Stimulated activated naive B cell treated with anti-CD40 and anti-IgM and Interleukin-4, amounts not matched to agents 10 μg/mL and 1 μg/mL and 100 μg/mL, for 72 hours (primary cell): Measurements from ENCODE around the gene SLC51B.
A peak's percentile ranks its signal among the peaks of the same experiment; 100 is the strongest.

ENCODE experiments used
- ATAC-seq, 2 donors: fragments of 150-1000 bp; cut with Tn5 transposase; replicated peaks; 2 replicates each; pipeline ENCODE4 v1.10.0; 2021; ENCODE audit warnings: moderate library complexity in 1 of 2
- DNase-seq: peaks from one replicate; pipeline ENCODE4 v3.0.0; 2021
- H3K27ac Mint-ChIP-seq: one replicate; pipeline ENCODE4 v1.8.0; 2022; ENCODE audit warnings: mild to moderate bottlenecking, mixed read lengths
- H3K27me3 Mint-ChIP-seq, 2 donors: one replicate each; pipeline ENCODE4 v1.8.0; 2022; ENCODE audit warnings: mixed read lengths in 2 of 2
- H3K36me3 Mint-ChIP-seq, 2 donors: one replicate each; pipeline ENCODE4 v1.8.0; 2022; ENCODE audit warnings: mixed read lengths in 2 of 2, mild to moderate bottlenecking in 1 of 2
- H3K4me1 Mint-ChIP-seq, 2 donors: one replicate each; pipeline ENCODE4 v1.8.0; 2022; ENCODE audit warnings: mixed read lengths in 2 of 2, mild to moderate bottlenecking in 1 of 2
- H3K4me3 Mint-ChIP-seq, 2 donors: one replicate each; pipeline ENCODE4 v1.8.0; 2022; ENCODE audit warnings: mild to moderate bottlenecking in 2 of 2, mixed read lengths in 2 of 2, moderate library complexity in 1 of 2
- H3K9me3 Mint-ChIP-seq, 2 donors: one replicate each; pipeline ENCODE4 v1.8.0; 2022; ENCODE audit warnings: mixed read lengths in 2 of 2, mild to moderate bottlenecking in 1 of 2

Gene SLC51B

DNA sequence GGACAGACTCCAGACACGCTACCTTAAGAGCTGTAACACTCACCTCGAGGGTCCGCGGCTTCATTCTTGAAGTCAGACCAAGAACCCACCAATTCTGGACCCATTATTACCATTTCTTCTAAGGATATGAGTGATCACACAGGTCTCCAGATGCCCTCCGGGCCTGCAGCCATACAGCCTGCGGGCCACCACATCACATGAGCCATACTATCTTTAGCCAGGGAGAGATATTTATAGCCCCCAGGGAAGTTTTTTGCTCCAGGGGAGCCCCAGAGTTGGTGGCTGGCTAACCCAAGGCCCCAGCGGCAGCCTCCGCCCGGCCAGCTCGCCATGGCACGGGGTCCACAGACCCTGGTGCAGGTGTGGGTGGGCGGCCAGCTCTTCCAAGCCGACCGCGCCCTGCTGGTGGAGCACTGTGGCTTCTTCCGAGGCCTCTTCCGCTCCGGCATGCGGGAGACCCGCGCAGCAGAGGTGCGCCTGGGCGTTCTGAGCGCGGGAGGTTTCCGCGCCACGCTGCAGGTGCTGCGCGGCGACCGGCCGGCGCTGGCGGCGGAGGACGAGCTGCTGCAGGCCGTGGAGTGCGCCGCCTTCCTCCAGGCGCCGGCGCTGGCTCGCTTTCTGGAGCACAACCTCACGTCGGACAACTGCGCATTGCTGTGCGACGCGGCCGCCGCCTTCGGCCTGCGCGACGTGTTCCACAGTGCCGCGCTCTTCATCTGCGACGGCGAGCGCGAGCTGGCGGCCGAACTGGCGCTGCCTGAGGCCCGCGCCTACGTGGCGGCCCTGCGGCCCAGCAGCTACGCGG, 31.5 kb downstream of the SLC51B start, which contains the start of gene KBTBD13:
TSS of gene KBTBD13 (plus strand) at position 261 of the 805 bp plus-strand sequence. CDS start at position 331, 70 bp downstream.
- Mint-ChIP-seq H3K27ac (no peak within 1 kb of the TSS), H3K4me3 (peak within 1 kb of the TSS in 1 of 2 donors; percentile 30), H3K4me1 (peaks cover 7 to 15% of the 10 kb centered on the region in 2 donors), H3K36me3 (peaks cover 4 to 5% of the 10 kb centered on the region in 2 donors), H3K9me3 (peaks cover 0 to 3% of the 10 kb centered on the region in 2 donors), H3K27me3 (peaks cover 28 to 35% of the 10 kb centered on the region in 2 donors)
- no peak for ATAC-seq
- no peak for DNase-seq

DNA sequence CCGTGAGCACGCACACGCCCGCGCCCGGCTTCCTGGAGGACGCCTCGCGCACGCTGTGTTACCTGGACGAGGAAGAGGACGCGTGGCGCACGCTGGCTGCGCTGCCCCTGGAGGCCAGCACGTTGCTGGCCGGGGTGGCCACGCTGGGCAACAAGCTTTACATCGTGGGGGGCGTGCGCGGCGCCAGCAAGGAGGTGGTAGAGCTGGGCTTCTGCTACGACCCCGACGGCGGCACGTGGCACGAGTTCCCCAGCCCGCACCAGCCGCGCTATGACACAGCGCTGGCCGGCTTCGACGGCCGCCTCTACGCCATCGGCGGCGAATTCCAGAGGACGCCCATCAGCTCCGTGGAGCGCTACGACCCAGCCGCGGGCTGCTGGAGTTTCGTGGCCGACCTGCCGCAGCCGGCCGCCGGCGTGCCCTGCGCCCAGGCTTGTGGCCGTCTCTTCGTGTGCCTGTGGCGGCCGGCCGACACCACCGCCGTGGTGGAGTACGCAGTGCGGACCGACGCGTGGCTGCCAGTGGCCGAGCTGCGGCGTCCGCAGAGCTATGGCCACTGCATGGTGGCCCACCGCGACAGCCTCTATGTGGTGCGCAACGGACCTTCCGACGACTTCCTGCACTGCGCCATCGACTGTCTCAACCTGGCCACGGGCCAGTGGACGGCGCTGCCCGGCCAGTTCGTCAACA, 32.2 kb downstream of the SLC51B start:
- Mint-ChIP-seq H3K27me3 (peaks cover 32 to 39% of the 10 kb centered on the region in 2 donors), H3K4me1 (peaks cover 7 to 15% of the 10 kb centered on the region in 2 donors), H3K36me3 (peaks cover 4 to 5% of the 10 kb centered on the region in 2 donors), H3K4me3 (peak overlapping the region in 1 of 2 donors; percentile 73), H3K27ac (no peak overlapping the region), H3K9me3 (peaks cover 0 to 3% of the 10 kb centered on the region in 2 donors)
- ATAC-seq (no peak), DNase-seq (no peak)

- Mint-ChIP-seq H3K4me1 (peaks cover 8 to 15% of the 10 kb centered on the region in 2 donors), H3K27me3 (peaks cover 37 to 44% of the 10 kb centered on the region in 2 donors), H3K4me3 (peak overlapping the region in 1 of 2 donors; percentile 73), H3K36me3 (peaks cover 4 to 5% of the 10 kb centered on the region in 2 donors), H3K27ac (no peak overlapping the region), H3K9me3 (peaks cover 0 to 3% of the 10 kb centered on the region in 2 donors)
- DNase-seq (peak; percentile 11), ATAC-seq (peak; percentile 84 to 86)
Measured at GRCh38 chr15:65077981-65078352, 32.8 kb downstream of the SLC51B start.

DNA sequence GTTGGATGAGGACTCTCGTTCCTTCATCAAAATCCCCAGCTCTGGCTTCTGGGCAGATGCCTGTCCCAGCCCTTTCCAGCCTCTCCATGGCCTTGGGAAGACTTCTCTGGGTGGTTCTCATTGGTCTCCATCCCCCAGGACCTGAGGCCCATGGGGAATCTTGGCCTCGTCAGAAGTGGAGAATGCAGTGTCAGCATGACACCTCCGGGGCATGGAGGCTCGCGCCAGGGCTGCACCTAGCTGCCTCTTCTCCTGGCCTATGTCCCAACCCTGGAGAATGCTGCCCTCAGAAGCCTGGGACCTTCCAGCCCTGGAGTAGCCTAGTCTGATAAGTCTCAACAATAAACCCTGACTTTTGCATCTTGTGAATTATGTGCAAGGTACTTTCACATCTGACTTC, 34.4 kb downstream of the SLC51B start:
- Mint-ChIP-seq H3K4me1 (peaks cover 8 to 15% of the 10 kb centered on the region in 2 donors), H3K27ac (no peak overlapping the region), H3K36me3 (peaks cover 4 to 5% of the 10 kb centered on the region in 2 donors), H3K9me3 (peaks cover 0 to 3% of the 10 kb centered on the region in 2 donors), H3K27me3 (peaks cover 51 to 55% of the 10 kb centered on the region in 2 donors), H3K4me3 (no peak overlapping the region)
- no peak for DNase-seq
- no peak for ATAC-seq

DNA sequence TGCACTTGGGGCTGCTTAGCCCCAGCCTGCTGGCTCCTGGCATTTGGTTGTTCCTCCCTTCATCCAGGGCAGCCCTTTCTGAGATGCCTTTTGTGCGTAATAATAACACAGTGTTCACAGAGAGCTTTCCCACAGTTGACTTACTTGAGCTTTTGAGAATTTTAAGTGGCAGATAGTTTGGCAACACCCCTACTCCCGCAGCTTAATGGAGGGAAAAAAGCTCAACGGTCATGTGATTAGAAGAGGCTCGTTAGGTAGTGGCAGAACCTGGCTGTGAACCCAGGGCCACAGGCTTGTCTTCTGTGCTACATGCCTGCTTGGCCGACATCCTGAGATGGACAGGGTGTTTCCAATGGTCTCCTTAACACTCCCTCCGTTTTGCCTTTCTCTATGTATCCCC, 36.1 kb downstream of the SLC51B start:
- peaks cover 8 to 12% of the 10 kb centered on the region in 2 donors for H3K4me1 Mint-ChIP-seq
- H3K9me3 Mint-ChIP-seq: peaks cover 0 to 3% of the 10 kb centered on the region in 2 donors
- H3K4me3 Mint-ChIP-seq: no peak overlapping the region
- DNase-seq (no peak), ATAC-seq (no peak)
- peaks cover 55 to 58% of the 10 kb centered on the region in 2 donors for H3K27me3 Mint-ChIP-seq
- H3K36me3 Mint-ChIP-seq: peaks cover 4% of the 10 kb centered on the region in 2 donors
- H3K27ac Mint-ChIP-seq: no peak overlapping the region

DNA sequence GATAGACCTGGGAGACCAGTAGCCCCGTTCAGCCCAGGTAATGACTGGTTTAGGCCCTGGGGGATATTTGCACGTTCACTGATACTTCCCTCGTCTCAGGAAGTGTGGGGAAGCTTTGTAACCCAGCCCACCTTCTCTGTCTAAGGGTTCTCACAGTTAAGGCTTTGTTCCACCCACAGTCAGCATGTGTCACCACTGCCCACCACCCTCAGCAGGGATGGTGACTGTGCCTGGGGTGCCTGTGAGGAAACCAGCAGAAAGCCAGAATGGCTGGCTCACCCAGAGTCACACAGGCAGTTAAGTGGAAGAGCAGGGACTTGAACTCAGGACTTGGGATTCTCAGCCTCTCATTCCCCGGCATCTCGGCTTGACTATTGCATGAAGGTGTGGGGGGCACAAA, 36.6 kb downstream of the SLC51B start:
- Mint-ChIP-seq H3K27ac (no peak overlapping the region), H3K27me3 (peaks cover 51 to 53% of the 10 kb centered on the region in 2 donors), H3K36me3 (peaks cover 1 to 4% of the 10 kb centered on the region in 2 donors), H3K4me1 (peaks cover 9 to 10% of the 10 kb centered on the region in 2 donors), H3K9me3 (peaks cover 0 to 3% of the 10 kb centered on the region in 2 donors), H3K4me3 (no peak overlapping the region)
- no peak for DNase-seq
- no peak for ATAC-seq

DNA sequence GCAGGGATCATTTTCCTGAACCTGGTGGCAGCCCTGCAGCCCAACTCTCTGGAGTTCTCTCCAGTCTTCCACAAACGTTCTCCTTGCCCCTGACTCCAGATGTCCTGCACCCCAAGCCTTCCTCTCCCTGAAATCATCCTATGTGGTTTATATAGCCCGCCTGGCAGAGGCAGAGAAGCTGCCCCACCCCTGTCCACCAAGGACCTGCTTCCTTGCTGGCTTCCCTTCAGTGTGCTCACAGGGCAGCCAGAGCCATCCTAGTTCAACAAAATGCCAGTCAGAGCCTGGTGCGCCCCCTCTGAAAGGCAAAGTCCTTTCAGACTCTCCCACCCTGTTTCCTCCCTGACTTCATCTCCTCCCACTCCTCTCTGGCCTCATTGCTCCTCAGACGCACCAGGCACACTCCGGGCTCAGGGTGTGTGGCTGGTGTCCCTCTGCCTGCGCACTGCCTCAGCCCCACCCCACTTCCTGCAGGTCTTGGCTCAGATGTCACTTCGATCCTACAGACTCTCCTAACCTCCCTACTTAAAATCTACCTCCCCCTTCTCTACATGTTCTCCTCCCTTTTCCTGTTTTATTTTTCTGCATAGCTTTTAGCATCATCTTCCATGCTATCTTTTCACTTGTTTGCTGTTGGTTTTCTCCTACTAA, 37.2 kb downstream of the SLC51B start:
- H3K36me3 Mint-ChIP-seq: peaks cover 1 to 4% of the 10 kb centered on the region in 2 donors
- no peak overlapping the region for H3K27ac Mint-ChIP-seq
- peaks cover 10% of the 10 kb centered on the region in 2 donors for H3K4me1 Mint-ChIP-seq
- ATAC-seq (no peak), DNase-seq (no peak)
- peaks cover 0 to 3% of the 10 kb centered on the region in 2 donors for H3K9me3 Mint-ChIP-seq
- H3K4me3 Mint-ChIP-seq: no peak overlapping the region
- H3K27me3 Mint-ChIP-seq: peaks cover 51 to 52% of the 10 kb centered on the region in 2 donors

DNA sequence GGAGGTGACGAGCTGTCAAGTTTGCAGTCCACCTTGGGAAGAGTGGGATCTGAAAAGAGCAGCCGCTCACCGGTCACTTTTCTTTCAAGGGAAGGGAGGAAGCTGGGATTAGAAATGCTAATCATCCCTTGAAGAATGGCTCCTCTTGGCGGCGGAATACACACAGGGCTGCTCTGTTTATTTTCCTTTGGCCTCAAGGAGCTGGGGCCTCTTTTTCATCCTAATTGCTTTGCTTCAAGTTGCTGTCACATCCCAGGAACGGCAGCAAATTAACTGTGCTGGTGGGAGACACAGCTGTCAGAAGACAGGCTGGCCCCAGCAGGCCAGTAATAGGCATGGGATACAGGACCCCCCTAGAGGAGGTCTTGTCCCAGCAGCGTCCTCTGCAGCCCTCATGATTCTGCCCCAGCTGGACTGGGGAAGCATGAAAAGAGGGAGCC, 38.1 kb downstream of the SLC51B start:
- DNase-seq (no peak), ATAC-seq (no peak)
- Mint-ChIP-seq H3K27ac (no peak overlapping the region), H3K27me3 (peaks cover 43% of the 10 kb centered on the region in 2 donors), H3K4me3 (no peak overlapping the region), H3K36me3 (no peaks in the 10 kb centered on the region), H3K4me1 (peaks cover 2 to 3% of the 10 kb centered on the region in 2 donors), H3K9me3 (no peaks in the 10 kb centered on the region)

GRCh38 chr15:65084500-65085206, 39.5 kb downstream of the SLC51B start:
- H3K27ac Mint-ChIP-seq: no peak overlapping the region
- no peak for ATAC-seq
- peaks cover 0 to 3% of the 10 kb centered on the region in 2 donors for H3K4me1 Mint-ChIP-seq

DNA sequence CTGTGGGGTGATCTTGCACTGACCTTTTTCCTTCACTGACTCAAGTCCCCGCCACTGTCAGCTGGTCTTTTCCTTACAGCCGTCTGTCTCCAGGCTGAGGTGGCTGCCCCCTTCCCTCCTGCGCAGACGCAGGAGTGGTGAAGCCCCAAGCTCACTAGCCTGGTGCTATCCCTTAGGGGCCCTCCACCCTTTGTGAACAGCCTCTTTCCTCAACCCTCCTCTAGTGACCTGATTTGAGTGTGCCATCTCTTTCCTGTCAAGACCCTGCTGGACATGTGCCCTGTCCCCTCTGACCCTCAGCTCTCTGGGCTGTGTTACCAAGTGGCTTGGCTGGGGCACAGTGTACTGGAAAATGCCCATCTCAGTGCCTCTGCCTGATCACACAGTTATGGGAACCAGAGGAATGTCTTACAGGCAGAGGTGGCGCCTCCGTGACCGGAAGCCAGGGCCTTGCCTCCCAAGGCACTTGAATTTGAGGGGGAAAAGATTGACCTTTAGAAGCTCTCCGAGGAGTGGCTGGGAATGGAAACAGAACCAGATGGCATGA, 40.1 kb downstream of the SLC51B start:
- no peak for ATAC-seq
- no peak for DNase-seq

More at GRCh38 chr15:65084500-65085206, 39.5 kb downstream of the SLC51B start:
- Mint-ChIP-seq H3K9me3 (no peaks in the 10 kb centered on the region), H3K36me3 (peaks cover 0 to 3% of the 10 kb centered on the region in 2 donors), H3K4me3 (no peak overlapping the region), H3K27me3 (peaks cover 30 to 33% of the 10 kb centered on the region in 2 donors)
- DNase-seq: no peak

GRCh38 chr15:65085990-65086679, 40.9 kb downstream of the SLC51B start:
- ATAC-seq: peak; percentile 27 to 39
- DNase-seq: no peak
- Mint-ChIP-seq H3K27ac (no peak overlapping the region), H3K9me3 (no peaks in the 10 kb centered on the region), H3K36me3 (peaks cover under 1 to 3% of the 10 kb centered on the region in 2 donors), H3K4me1 (peaks cover 0 to 3% of the 10 kb centered on the region in 2 donors), H3K4me3 (no peak overlapping the region), H3K27me3 (peaks cover 28 to 33% of the 10 kb centered on the region in 2 donors)

More for the DNA sequence above, 40.1 kb downstream of the SLC51B start:
- H3K27ac Mint-ChIP-seq: no peak overlapping the region
- H3K9me3 Mint-ChIP-seq: no peaks in the 10 kb centered on the region
- H3K36me3 Mint-ChIP-seq: peaks cover 0 to 3% of the 10 kb centered on the region in 2 donors
- H3K4me1 Mint-ChIP-seq: peaks cover 0 to 3% of the 10 kb centered on the region in 2 donors
- peaks cover 28 to 33% of the 10 kb centered on the region in 2 donors for H3K27me3 Mint-ChIP-seq
- no peak overlapping the region for H3K4me3 Mint-ChIP-seq

- H3K4me1 Mint-ChIP-seq: peaks cover 0 to 3% of the 10 kb centered on the region in 2 donors
- ATAC-seq (peak; percentile 23 to 33), DNase-seq (no peak)
- peaks cover 28 to 30% of the 10 kb centered on the region in 2 donors for H3K27me3 Mint-ChIP-seq
- H3K4me3 Mint-ChIP-seq: no peak overlapping the region
- no peaks in the 10 kb centered on the region for H3K9me3 Mint-ChIP-seq
- H3K36me3 Mint-ChIP-seq: peaks cover 3 to 6% of the 10 kb centered on the region in 2 donors
- no peak overlapping the region for H3K27ac Mint-ChIP-seq
Measured at GRCh38 chr15:65086680-65087111, 41.5 kb downstream of the SLC51B start.

- DNase-seq (no peak), ATAC-seq (no peak)
- Mint-ChIP-seq H3K27ac (no peak overlapping the region), H3K4me3 (no peak overlapping the region), H3K4me1 (peaks cover 0 to 3% of the 10 kb centered on the region in 2 donors), H3K36me3 (peaks cover 3 to 6% of the 10 kb centered on the region in 2 donors), H3K27me3 (peaks cover 24 to 26% of the 10 kb centered on the region in 2 donors), H3K9me3 (no peaks in the 10 kb centered on the region)
Measured at GRCh38 chr15:65087411-65087810, 42.2 kb downstream of the SLC51B start.
